Erythroblast (primary cell): Measurements from ENCODE around the gene SLC35G6.

Source experiments
- GATA1 ChIP-seq: IDR thresholded peaks from 2 replicates; pipeline ENCODE4 v1.6.1; 2011; ENCODE audit warnings: low read depth, mild to moderate bottlenecking, control low read depth, low read length, moderate library complexity
- POLR2A ChIP-seq: IDR thresholded peaks from 2 replicates; pipeline ENCODE4 v1.6.1; 2011; ENCODE audit warnings: mild to moderate bottlenecking, low read length

- TF ChIP-seq POLR2A = no peak
- no peak for TF ChIP-seq GATA1
These were observed 15.4 kb downstream of the SLC35G6 start for GRCh38 chr17:7496470-7497183.
